Ascending aorta (tissue), 2 donors: ENCODE results near the gene RASA3. TPM values are rescaled to one million over a fixed set of nuclear protein-coding genes. Genes with fewer than 3 reads are reported as not detected.

Experiments used
- DNase-seq, 2 donors: peaks; one replicate each; pipeline ENCODE4 v3.0.0-alpha.2; 2019; ENCODE audit warnings: low spot score in 2 of 2
- H3K27ac ChIP-seq, 2 donors: fragments of 200-600 bp; sonication (generic); one replicate each; pipeline ENCODE4 v1.5.1; 2016 to 2017; ENCODE audit warnings: mild to moderate bottlenecking in 1 of 2
- H3K27me3 ChIP-seq: fragments of 200-600 bp; sonication (generic); one replicate; pipeline ENCODE4 v1.5.1; 2017
- H3K36me3 ChIP-seq, 2 donors: fragments of 200-600 bp; sonication (generic); one replicate each; pipeline ENCODE4 v1.5.1; 2016
- H3K4me1 ChIP-seq, 2 donors: fragments of 200-600 bp; sonication (generic); one replicate each; pipeline ENCODE4 v1.5.1; 2016 to 2017; ENCODE audit warnings: mild to moderate bottlenecking in 1 of 2
- H3K4me3 ChIP-seq, 2 donors: fragments of 200-600 bp; sonication (generic); one replicate each; pipeline ENCODE4 v1.5.1; 2016 to 2017; ENCODE audit warnings: mild to moderate bottlenecking in 1 of 2
- H3K9me3 ChIP-seq, 2 donors: fragments of 200-600 bp; sonication (generic); one replicate each; pipeline ENCODE4 v1.5.1; 2016
- intact Hi-C: fragments of 100-400 bp; cut with DNase I; formaldehyde crosslinking; loops from one replicate; pipeline ENCODE4 v1.15.1; 2023
- total RNA-seq: library from RNA; depleted of rRNA; stranded (reverse); fragments of >200 nt; gene quantifications from one replicate; pipeline ENCODE4 v1.1.0, GENCODE V29; 2016
- TF ChIP-seq, protein P1 (sequence below), 3 experiments: fragments of 200-600 bp in 2 of 3; fragments of 450-650 bp in 1 of 3; sonication (generic) in 2 of 3; IDR thresholded peaks; one replicate each; pipeline ENCODE4 v1.5.1; 2016 to 2019; ENCODE audit warnings: antibody characterized with exemption in 3 of 3, mild to moderate bottlenecking in 1 of 3, moderate library complexity in 1 of 3

Gene RASA3
- total RNA-seq, 1 donor from 2014 or later, result 30.7 TPM

GRCh38 chr13:114037674-114038073, 94.7 kb downstream of the RASA3 start:
- intact Hi-C loops, result no loop called here
- Histone ChIP-seq H3K4me3 (no peak overlapping the region), H3K27ac (no peak overlapping the region), H3K27me3 (no peaks in the 10 kb centered on the region), H3K9me3 (no peaks in the 10 kb centered on the region), H3K36me3 (peaks cover 4 to 5% of the 10 kb centered on the region in 2 donors), H3K4me1 (peaks cover 5 to 6% of the 10 kb centered on the region in 2 donors)
- no peak for DNase-seq
- TF ChIP-seq, protein P1, sequence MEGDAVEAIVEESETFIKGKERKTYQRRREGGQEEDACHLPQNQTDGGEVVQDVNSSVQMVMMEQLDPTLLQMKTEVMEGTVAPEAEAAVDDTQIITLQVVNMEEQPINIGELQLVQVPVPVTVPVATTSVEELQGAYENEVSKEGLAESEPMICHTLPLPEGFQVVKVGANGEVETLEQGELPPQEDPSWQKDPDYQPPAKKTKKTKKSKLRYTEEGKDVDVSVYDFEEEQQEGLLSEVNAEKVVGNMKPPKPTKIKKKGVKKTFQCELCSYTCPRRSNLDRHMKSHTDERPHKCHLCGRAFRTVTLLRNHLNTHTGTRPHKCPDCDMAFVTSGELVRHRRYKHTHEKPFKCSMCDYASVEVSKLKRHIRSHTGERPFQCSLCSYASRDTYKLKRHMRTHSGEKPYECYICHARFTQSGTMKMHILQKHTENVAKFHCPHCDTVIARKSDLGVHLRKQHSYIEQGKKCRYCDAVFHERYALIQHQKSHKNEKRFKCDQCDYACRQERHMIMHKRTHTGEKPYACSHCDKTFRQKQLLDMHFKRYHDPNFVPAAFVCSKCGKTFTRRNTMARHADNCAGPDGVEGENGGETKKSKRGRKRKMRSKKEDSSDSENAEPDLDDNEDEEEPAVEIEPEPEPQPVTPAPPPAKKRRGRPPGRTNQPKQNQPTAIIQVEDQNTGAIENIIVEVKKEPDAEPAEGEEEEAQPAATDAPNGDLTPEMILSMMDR (IDR thresholded peaks at IDR 0.05), result no peak

- TF ChIP-seq, protein P1 (IDR thresholded peaks at IDR 0.05), result no peak
- Histone ChIP-seq H3K27ac (peak overlapping the region in 1 of 2 donors; percentile 68), H3K4me3 (no peak overlapping the region), H3K27me3 (no peaks in the 10 kb centered on the region), H3K4me1 (peaks cover 5 to 15% of the 10 kb centered on the region in 2 donors), H3K9me3 (no peaks in the 10 kb centered on the region), H3K36me3 (peaks cover 2 to 3% of the 10 kb centered on the region in 2 donors)
- intact Hi-C loops, result no loop called here
- DNase-seq, result no peak
These were observed 96.6 kb downstream of the RASA3 start for GRCh38 chr13:114035583-114036531.

DNA sequence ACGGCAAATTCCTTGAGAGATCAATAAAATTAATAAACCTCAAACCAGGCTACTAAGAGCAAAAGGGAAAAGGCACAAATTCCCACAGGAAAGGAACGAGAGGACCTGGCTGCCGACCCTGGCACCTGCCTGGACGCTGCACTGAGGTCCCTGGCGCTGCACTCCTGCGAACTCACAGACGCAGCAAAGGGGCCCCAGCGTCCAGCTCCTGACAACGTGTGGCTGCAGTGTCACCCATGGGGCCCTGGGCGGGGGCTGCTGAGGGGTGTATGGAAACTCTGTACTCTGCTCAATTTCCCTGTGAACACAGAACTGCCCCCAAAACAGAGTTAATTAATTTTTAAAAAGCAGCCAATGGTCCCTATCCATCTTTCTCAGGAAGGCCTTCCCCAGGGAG, 97.2 kb downstream of the RASA3 start:
- H3K36me3 ChIP-seq, result no peaks in the 10 kb centered on the region
- H3K27ac ChIP-seq, result peak overlapping the region in 1 of 2 donors; percentile 68
- DNase-seq, result no peak
- H3K4me1 ChIP-seq, result peaks cover 5 to 15% of the 10 kb centered on the region in 2 donors
- H3K27me3 ChIP-seq, result no peaks in the 10 kb centered on the region
- no peaks in the 10 kb centered on the region for H3K9me3 ChIP-seq
- H3K4me3 ChIP-seq, result no peak overlapping the region
- TF ChIP-seq, protein P1 (IDR thresholded peaks at IDR 0.05), result no peak
- intact Hi-C loops, result no loop called here

DNA sequence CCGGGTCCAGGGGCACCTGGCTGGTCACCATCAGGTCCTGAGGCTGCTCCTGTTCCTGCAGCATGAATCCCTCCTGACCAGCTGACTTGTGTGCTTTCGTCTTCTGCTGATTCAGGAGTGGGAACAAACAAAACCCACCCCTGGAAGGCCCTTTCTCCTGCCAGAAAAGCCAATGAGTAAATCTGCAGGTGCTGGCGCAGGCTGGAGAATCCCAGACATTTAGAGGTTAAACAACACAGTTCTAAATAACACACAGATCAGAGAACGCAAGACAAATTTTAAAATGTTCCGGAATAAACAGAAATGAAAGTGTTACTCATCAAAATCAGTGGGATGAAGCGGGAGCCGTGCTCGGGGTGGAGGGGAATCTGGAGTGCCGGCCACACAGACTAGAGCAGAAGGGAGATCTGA, 97.9 kb downstream of the RASA3 start:
- TF ChIP-seq, protein P1 (IDR thresholded peaks at IDR 0.05), result no peak
- Histone ChIP-seq H3K9me3 (no peaks in the 10 kb centered on the region), H3K4me3 (peak overlapping the region in 1 of 2 donors; percentile 31), H3K27ac (peak overlapping the region; percentile 63 to 68), H3K27me3 (no peaks in the 10 kb centered on the region), H3K36me3 (no peaks in the 10 kb centered on the region), H3K4me1 (peaks cover 5 to 15% of the 10 kb centered on the region in 2 donors)
- intact Hi-C loops, result no loop called here
- DNase-seq, result no peak

DNA sequence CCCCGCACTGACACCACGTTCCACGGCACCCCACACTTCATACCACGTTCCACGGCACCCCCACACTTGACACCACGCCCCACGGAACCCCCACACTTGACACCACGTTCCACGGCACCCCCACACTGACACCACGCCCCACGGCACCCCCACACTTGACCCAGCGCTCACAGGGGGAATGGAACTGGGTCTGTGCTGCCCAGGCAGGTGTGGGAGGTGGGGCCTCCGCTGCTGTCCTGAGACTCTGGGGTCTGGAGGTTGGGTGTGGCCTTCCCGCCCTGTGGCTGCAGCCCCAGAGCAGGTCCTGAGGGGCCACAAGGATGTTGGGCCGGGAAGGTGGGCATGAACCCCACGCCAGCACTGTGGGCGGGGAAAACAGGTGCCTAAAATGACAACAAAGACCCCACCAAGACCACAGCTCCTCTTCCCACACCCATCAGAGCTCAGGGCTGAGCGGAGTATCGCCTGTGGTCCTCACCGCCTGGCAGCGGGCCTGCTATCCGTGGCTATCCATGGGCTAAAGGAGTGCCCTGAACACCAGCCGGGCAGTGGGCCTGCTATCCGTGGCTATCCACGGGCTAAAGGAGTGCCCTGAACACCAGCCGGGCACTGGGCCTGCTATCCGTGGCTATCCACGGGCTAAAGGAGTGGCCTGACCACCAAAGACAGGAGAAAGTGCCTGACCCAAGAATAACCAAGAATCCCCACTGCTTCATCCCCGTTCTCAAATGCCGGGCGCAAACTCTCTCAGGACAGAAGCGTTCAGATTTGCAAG, 98.7 kb downstream of the RASA3 start:
- intact Hi-C loops, result loop anchor here (2.0 kb wide), 1 partner anchor 31 kb away; no protein-coding TSS in a partner anchor
- H3K4me3 ChIP-seq, result peak overlapping the region in 1 of 2 donors; percentile 31
- H3K27me3 ChIP-seq, result no peaks in the 10 kb centered on the region

More for the DNA sequence above, 98.7 kb downstream of the RASA3 start:
- no peaks in the 10 kb centered on the region for H3K36me3 ChIP-seq
- peaks cover 5 to 15% of the 10 kb centered on the region in 2 donors for H3K4me1 ChIP-seq
- H3K27ac ChIP-seq, result peak overlapping the region; percentile 63 to 68
- no peak for DNase-seq
- TF ChIP-seq, protein P1 (IDR thresholded peaks at IDR 0.05), result no peak
- no peaks in the 10 kb centered on the region for H3K9me3 ChIP-seq
